Smooth muscle cell (in vitro differentiated cells): ENCODE data around the gene PCK1. TPM values are rescaled to one million over a fixed set of nuclear protein-coding genes. Genes with fewer than 3 reads are reported as not detected.

Source experiments
- DNase-seq: peaks from one replicate; lab custom pipeline; 2025; ENCODE audit not compliant: unreplicated experiment; lab: John Stamatoyannopoulos, UW
- H2AFZ ChIP-seq: fragments of 200-600 bp; sonication (generic); 2 replicates; pipeline ENCODE4 v1.6.0; 2016; ENCODE audit warnings: antibody characterized with exemption, low read depth, mild to moderate bottlenecking
- H3F3A ChIP-seq: fragments of 200-600 bp; sonication (generic); 2 replicates; pipeline ENCODE4 v1.6.0; 2017; ENCODE audit warnings: antibody characterized with exemption, low read depth
- H3K27ac ChIP-seq: fragments of 200-600 bp; sonication (generic); 2 replicates; pipeline ENCODE4 v1.5.1; 2016; ENCODE audit warnings: low read depth, mild to moderate bottlenecking
- H3K27me3 ChIP-seq: fragments of 200-600 bp; sonication (generic); 2 replicates; pipeline ENCODE4 v1.6.1; 2016; ENCODE audit warnings: low read depth, mild to moderate bottlenecking
- H3K36me3 ChIP-seq: fragments of 200-600 bp; sonication (generic); 2 replicates; pipeline ENCODE4 v1.5.1; 2016; ENCODE audit warnings: low read depth
- H3K4me1 ChIP-seq: fragments of 200-600 bp; sonication (generic); 2 replicates; pipeline ENCODE4 v1.5.1; 2016; ENCODE audit warnings: low read depth
- H3K4me2 ChIP-seq: fragments of 200-600 bp; sonication (generic); 2 replicates; pipeline ENCODE4 v1.6.0; 2016; ENCODE audit warnings: mild to moderate bottlenecking
- H3K4me3 ChIP-seq: fragments of 200-600 bp; sonication (generic); 2 replicates; pipeline ENCODE4 v1.5.1; 2016; ENCODE audit warnings: mild to moderate bottlenecking
- H3K79me2 ChIP-seq: fragments of 200-600 bp; sonication (generic); 2 replicates; pipeline ENCODE4 v1.6.0; 2016; ENCODE audit warnings: low read depth, mild to moderate bottlenecking
- H3K9ac ChIP-seq: fragments of 200-600 bp; sonication (generic); 2 replicates; pipeline ENCODE4 v1.6.0; 2016; ENCODE audit warnings: low read depth
- H3K9me3 ChIP-seq: fragments of 200-600 bp; sonication (generic); replicated peaks from 2 replicates; pipeline ENCODE4 v1.5.1; 2016; ENCODE audit warnings: low read depth
- H4K20me1 ChIP-seq: fragments of 200-600 bp; sonication (generic); 2 replicates; pipeline ENCODE4 v1.6.0; 2016; ENCODE audit warnings: low read depth
- WGBS: methylation state at CpG from one replicate; pipeline ENCODE4 v1.1.7; 2016; ENCODE audit warnings: low lambda C conversion rate; 5-methylcytosine and 5-hydroxymethylcytosine counted together
- polyA plus RNA-seq: library from polyadenylated mRNA; unstranded; fragments of >200 nt; fragmentation: Nextera tagmentation; extraction: Ambion mirVana; gene quantifications from 2 replicates; pipeline ENCODE4 v1.2.1, GENCODE V29; 2016
- total RNA-seq: library from RNA; depleted of rRNA; stranded (reverse); fragments of >200 nt; gene quantifications from 2 replicates; pipeline ENCODE4 v1.2.3, GENCODE V29; 2014
- TF ChIP-seq, protein P1 (sequence below): fragments of 200-600 bp; sonication (generic); IDR thresholded peaks from 2 replicates; pipeline ENCODE4 v1.5.1; 2017; ENCODE audit warnings: borderline replicate concordance, mild to moderate bottlenecking, antibody characterized with exemption; ENCODE audit not compliant: insufficient read depth, poor library complexity, severe bottlenecking

Gene PCK1
- total and polyA plus RNA-seq, 2 experiments from 2014 or later = not detected

- no peak overlapping the region for H3K9ac ChIP-seq
- WGBS = 96% methylated on average over 3 of the region's 3 CpGs
- no peak overlapping the region for H3K27ac ChIP-seq
- H3F3A ChIP-seq = no peaks in the 10 kb centered on the region
- H3K79me2 ChIP-seq = no peaks in the 10 kb centered on the region
- no peak overlapping the region for H2AFZ ChIP-seq
- TF ChIP-seq, protein P1, sequence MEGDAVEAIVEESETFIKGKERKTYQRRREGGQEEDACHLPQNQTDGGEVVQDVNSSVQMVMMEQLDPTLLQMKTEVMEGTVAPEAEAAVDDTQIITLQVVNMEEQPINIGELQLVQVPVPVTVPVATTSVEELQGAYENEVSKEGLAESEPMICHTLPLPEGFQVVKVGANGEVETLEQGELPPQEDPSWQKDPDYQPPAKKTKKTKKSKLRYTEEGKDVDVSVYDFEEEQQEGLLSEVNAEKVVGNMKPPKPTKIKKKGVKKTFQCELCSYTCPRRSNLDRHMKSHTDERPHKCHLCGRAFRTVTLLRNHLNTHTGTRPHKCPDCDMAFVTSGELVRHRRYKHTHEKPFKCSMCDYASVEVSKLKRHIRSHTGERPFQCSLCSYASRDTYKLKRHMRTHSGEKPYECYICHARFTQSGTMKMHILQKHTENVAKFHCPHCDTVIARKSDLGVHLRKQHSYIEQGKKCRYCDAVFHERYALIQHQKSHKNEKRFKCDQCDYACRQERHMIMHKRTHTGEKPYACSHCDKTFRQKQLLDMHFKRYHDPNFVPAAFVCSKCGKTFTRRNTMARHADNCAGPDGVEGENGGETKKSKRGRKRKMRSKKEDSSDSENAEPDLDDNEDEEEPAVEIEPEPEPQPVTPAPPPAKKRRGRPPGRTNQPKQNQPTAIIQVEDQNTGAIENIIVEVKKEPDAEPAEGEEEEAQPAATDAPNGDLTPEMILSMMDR = no peak
- H3K36me3 ChIP-seq = no peaks in the 10 kb centered on the region
- no peak overlapping the region for H3K4me3 ChIP-seq
- no peak overlapping the region for H3K4me2 ChIP-seq
- no peaks in the 10 kb centered on the region for H3K9me3 ChIP-seq
- no peak for DNase-seq
- no peaks in the 10 kb centered on the region for H4K20me1 ChIP-seq
- peaks cover 46% of the 10 kb centered on the region for H3K27me3 ChIP-seq
- peaks cover 5% of the 10 kb centered on the region for H3K4me1 ChIP-seq
Measured at GRCh38 chr20:57571782-57572416, 11.0 kb downstream of the PCK1 start.

GRCh38 chr20:57573242-57573641 lies 12.3 kb downstream of the PCK1 start:
- peaks cover 40% of the 10 kb centered on the region for H3K27me3 ChIP-seq

DNA sequence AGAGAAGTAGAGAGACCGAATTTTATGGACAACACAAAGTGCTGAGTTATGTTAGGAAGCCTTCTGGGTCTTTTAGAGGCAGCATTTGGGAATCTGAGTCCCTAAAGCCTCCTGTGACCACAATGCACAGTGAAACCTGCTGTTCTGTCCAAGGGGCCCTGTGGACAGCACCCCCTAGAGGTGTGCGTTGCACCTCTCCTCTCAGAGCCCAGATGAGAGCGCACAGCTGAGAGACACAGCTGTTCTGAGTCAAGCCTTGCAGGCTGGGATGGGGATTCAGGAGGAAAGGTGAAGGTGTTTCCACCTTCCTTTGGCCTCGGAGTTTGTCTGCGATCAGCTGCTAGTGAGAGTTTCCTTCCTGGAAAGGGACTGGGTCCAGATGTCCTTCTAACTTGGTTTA lies 13.0 kb downstream of the PCK1 start:
- 86% methylated on average over 5 of the region's 5 CpGs for WGBS
- Histone ChIP-seq H3K79me2 (no peaks in the 10 kb centered on the region), H3K4me2 (no peak overlapping the region), H3K27me3 (peaks cover 46% of the 10 kb centered on the region), H3K4me1 (peaks cover 5% of the 10 kb centered on the region), H3K4me3 (no peak overlapping the region), H3K9ac (no peak overlapping the region), H3K27ac (no peak overlapping the region), H4K20me1 (no peaks in the 10 kb centered on the region), H3F3A (no peaks in the 10 kb centered on the region), H3K9me3 (no peaks in the 10 kb centered on the region), H2AFZ (no peak overlapping the region), H3K36me3 (no peaks in the 10 kb centered on the region)
- no peak for DNase-seq
- TF ChIP-seq, protein P1 = no peak

More at GRCh38 chr20:57573242-57573641, 12.3 kb downstream of the PCK1 start:
- peaks cover 5% of the 10 kb centered on the region for H3K4me1 ChIP-seq
- H3K36me3 ChIP-seq = no peaks in the 10 kb centered on the region
- no peak overlapping the region for H3K9ac ChIP-seq
- H3K79me2 ChIP-seq = no peaks in the 10 kb centered on the region
- WGBS = 63% methylated on average over 12 of the region's 12 CpGs
- no peak overlapping the region for H3K27ac ChIP-seq
- TF ChIP-seq, protein P1 = no peak
- H3K4me2 ChIP-seq = no peak overlapping the region
- no peak overlapping the region for H2AFZ ChIP-seq
- no peaks in the 10 kb centered on the region for H3K9me3 ChIP-seq
- H4K20me1 ChIP-seq = no peaks in the 10 kb centered on the region
- no peak for DNase-seq
- no peak overlapping the region for H3K4me3 ChIP-seq
- no peaks in the 10 kb centered on the region for H3F3A ChIP-seq

DNA sequence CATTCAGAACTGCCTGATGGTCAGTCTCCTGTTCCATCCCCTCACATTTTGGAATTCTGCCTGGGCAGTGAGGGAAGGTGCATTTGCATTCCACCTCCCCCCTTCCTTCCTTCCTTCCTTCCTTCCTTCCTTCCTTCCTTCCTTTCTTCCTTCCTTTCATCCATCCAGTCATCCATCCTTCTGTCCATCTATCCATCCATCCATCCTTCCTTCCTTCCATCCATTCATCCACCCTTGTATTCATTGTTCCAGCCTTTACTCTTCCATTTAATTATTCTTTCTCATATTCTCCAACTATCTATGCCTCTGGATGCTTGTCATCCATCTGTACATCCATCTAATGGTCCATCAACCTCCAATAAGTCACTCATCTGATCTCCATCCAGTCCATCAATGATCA lies 14.0 kb downstream of the PCK1 start:
- Histone ChIP-seq H3K27me3 (peaks cover 51% of the 10 kb centered on the region), H3K4me3 (no peak overlapping the region), H3K9ac (no peak overlapping the region), H3K9me3 (no peaks in the 10 kb centered on the region), H3K27ac (no peak overlapping the region), H2AFZ (no peak overlapping the region), H3F3A (no peaks in the 10 kb centered on the region), H3K79me2 (no peaks in the 10 kb centered on the region), H3K36me3 (no peaks in the 10 kb centered on the region), H3K4me2 (no peak overlapping the region), H3K4me1 (peaks cover 5% of the 10 kb centered on the region), H4K20me1 (no peaks in the 10 kb centered on the region)
- no peak for DNase-seq
- TF ChIP-seq, protein P1 = no peak
